GM19099 (cell line): ENCODE data around the gene SLC38A8.

Experiments
- POLR2A ChIP-seq: IDR thresholded peaks from 3 replicates; pipeline ENCODE4 v1.6.1; 2011; ENCODE audit warnings: low read depth; ENCODE audit not compliant: insufficient read length; ENCODE audit errors: extremely low read depth

SLC38A8 gene

DNA sequence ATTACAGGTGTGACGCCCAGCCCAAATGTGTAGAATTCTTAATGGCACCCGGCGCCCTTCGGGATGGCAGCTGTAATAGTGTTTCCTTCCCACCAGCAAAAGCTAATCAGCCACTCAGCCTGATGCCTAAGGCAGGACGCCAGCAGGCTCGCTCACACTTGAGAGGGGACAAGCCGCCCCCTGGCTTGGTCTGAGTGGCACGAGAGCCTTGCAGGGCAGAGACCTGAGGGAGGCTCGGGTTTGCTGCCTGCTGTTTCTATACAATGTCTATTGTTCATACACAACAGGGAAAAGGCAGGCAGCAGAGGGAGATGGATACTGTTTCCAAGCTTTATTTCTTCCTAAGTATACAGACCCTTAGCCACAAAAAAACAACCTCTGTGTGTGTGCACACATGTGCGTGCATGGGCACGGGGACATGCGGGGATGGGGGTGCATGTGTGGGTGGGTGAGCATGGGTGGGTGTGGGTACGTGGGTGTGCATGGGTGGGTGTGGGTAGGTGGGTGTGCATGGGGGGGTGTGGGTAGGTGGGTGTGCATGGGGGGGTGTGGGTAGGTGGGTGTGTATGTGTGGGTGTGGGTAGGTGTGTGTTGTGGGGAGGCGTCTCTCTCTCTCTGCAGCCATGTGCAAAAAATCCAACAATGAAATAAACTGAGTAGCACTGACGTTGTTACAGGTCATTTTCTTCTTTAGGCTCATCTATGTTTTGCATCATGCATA lies 10.0 kb downstream of the SLC38A8 start:
- TF ChIP-seq POLR2A = no peak

GRCh38 chr16:84031556-84031955 lies 11.0 kb downstream of the SLC38A8 start:
- no peak for TF ChIP-seq POLR2A

GRCh38 chr16:84029297-84030047 lies 13.1 kb downstream of the SLC38A8 start:
- no peak for TF ChIP-seq POLR2A

DNA sequence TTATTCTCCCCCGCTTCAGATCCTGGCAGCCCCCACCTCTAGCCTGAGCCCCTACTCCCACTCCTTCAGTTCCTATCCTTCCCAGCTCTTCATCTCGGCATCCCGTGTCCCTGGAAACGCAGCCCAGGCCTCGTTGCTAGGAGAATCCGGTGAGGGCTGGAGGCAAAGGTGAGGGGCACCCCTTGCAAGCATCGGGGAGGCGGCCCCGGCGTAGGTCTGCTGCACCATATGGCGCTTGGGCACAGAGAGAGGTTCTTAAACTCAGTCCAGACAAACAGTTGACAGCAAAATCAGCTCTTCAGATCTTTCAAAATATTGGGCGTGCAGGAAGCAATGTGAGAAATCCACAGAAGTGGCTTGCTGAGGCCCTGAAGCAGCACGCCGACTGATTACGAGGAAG lies 15.0 kb downstream of the SLC38A8 start:
- TF ChIP-seq POLR2A = no peak

DNA sequence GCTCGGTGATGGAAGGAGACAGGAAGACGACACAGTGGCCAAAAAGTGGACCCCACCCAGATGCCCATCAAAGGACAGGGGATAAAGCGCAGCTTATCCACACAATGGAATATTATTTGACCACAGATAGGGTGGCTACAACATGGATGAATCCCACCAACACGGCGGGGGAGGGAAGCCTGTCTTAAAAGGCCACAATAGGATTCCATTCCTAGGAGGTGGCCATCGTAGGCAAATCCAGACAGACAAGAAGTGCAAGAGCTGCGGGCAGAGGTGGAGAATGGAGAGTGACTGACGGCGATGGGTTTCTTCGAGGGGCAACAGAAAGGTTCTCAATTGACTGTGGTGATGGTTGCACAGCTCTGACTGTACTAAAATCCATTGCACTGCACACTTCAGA lies 16.0 kb downstream of the SLC38A8 start:
- no peak for TF ChIP-seq POLR2A

GRCh38 chr16:84024854-84025253 lies 17.7 kb downstream of the SLC38A8 start:
- no peak for TF ChIP-seq POLR2A

DNA sequence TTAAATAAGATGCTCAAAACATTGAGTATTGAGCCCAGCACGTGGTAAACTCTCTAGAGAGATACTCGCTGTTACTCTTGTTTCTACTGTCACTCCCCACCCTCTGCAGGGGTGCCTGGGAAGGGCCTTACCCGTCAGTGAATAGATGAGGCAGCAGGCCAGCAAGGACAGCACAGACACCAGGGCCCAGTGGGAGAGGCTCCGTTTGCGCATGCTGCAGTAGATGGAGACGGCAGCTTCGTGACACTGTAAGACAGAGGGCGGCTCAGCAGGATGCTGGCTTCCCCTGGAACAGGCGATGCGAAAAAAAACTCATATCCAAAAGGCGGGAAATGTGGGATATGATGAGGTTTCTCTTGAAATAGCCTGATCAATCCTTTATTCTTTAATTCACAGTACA lies 20.0 kb downstream of the SLC38A8 start:
- TF ChIP-seq POLR2A = no peak

- TF ChIP-seq POLR2A = no peak
These were observed 21.1 kb downstream of the SLC38A8 start for GRCh38 chr16:84021488-84021887.

- no peak for TF ChIP-seq POLR2A
These were observed 22.2 kb downstream of the SLC38A8 start for GRCh38 chr16:84020353-84020752.

DNA sequence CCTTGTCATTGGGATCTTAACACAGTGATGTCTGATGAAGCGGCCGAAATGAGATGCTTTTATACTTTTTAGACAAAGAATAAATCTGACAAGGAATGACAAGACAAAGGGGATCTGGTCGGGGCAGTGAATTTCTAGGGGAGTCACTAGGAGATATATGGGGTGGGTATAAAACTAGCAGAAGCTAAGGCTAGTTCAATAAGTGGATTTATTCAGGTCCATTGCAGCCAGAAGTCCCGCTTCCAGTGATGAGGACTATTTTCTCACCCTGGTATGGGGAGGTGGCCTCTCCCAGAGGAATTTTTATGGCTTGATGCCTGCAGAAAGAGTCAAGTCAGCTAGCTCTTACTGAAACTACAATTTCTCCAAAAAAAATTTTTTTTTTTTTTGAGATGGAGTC lies 23.9 kb downstream of the SLC38A8 start:
- no peak for TF ChIP-seq POLR2A

DNA sequence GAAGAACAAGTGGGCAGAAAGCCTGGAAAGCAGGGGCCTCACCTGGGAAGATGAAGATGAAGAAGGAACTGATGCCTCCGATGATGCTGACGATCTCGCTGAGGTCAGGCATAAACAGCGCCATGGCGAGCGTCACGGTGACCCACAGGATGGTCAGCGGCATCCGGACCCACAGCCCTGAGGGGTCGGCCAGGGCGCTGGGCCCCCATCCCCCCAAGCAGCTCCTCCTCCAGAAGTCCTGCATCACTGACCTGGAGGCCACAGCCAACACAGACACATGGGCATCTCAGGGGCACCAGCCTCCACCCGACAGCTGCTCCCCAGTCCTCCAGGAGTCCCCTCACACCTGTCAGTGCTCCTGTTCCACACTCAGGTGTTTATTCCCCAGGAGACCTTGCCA lies 26.1 kb downstream of the SLC38A8 start:
- TF ChIP-seq POLR2A = no peak

DNA sequence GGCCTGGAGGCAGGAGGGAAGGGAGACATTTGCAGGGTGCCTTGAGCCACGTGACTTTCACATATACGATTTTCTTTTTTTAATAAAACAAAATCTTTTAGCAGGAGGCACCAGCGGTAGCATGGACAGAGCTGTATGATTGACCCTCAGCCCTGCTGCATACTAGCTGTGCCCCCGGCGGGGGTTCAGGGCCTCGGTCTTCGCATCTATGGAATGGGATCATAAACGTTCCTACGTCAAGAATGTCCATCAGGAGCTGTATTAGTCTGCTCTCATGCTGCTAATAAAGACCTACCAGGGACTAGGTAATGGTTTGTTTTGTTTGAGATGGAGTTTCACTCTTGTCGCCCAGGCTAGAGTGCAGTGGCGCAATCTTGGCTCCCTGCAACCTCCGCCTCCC lies 27.2 kb downstream of the SLC38A8 start:
- TF ChIP-seq POLR2A = no peak

DNA sequence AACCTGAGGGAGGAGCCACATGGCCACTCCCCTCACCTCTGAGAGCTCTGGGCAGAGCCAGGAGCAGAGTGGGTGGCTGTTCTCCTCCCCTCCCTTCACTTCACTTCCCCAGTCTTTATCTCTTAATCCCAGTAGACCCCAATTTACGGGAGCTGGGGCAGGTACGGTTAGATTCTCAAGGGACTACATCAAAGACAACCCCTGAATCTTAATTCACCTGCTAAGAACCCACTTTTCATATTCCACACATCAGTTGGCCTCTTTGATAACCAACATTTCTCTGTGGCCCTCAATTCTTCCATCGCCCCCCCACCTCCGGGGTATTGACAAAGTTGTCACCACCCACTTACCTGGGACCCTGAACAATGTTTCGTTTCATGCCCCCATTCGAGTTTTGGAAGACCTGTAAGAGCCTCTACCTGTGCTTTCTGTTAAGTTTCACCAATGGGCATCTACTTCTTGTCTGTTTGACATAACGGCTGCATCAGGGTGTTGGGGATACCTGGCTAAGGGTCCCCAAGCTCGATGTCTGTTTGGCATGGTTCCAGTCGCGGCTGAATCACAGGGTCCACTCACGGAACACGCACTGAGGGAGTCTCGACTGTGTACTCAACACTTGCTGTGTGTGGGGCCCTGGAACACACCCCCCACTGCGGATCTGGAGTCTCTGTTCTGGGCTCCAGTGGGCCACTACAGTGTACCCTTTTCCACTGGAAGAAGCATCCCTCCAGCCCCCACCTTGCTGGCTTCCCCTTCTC lies 27.8 kb downstream of the SLC38A8 start:
- TF ChIP-seq POLR2A = no peak

GRCh38 chr16:84013787-84014569 lies 28.6 kb downstream of the SLC38A8 start:
- TF ChIP-seq POLR2A = no peak

- no peak for TF ChIP-seq POLR2A
These were observed 33.3 kb downstream of the SLC38A8 start for GRCh38 chr16:84009282-84009681.
